KOPT-K1 (cell line): ENCODE data around the gene SOX6.
"Not testable (repeated sequence)": the region's sequence is repeated elsewhere in the genome, so short reads cannot be mapped to it uniquely, and the experiment has no call there.

Source experiments
- H3K27ac ChIP-seq: fragments of 200-600 bp; sonication (generic); 2 replicates; pipeline ENCODE4 v1.5.1; 2016; ENCODE audit warnings: antibody characterized with exemption, mild to moderate bottlenecking, low read depth, low read length; ENCODE audit not compliant: poor library complexity, severe bottlenecking
- H3K36me3 ChIP-seq: fragments of 200-600 bp; sonication (generic); 2 replicates; pipeline ENCODE4 v1.5.1; 2017; ENCODE audit warnings: antibody characterized with exemption, mild to moderate bottlenecking, low read length, moderate library complexity; ENCODE audit not compliant: insufficient read depth
- H3K9me3 ChIP-seq: fragments of 200-600 bp; sonication (generic); 2 replicates; pipeline ENCODE4 v1.5.1; 2017; ENCODE audit warnings: antibody characterized with exemption, low read length, mild to moderate bottlenecking; ENCODE audit not compliant: insufficient read depth, poor library complexity, severe bottlenecking

SOX6 gene

DNA sequence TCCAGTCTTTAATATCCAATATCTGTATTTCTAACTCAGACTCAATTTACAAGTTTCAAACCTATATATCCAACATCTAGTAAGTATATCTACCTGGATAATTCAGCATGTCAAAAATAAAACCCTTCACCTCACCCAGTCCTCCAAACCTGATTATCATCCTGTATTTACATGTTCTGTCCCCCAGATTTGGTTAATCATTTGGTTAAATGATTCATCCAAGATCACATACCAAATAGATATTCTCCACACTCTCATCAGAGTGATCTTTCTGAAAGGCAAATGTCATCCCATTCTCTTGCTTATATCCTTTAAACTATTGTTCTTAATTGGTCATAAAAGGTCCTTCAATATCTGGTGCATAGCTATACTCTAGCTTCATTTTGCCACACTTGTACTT, 199.0 kb downstream of the SOX6 start:
- H3K27ac ChIP-seq, result no peak overlapping the region
- no peaks in the 10 kb centered on the region for H3K36me3 ChIP-seq
- H3K9me3 ChIP-seq, result no peaks in the 10 kb centered on the region

DNA sequence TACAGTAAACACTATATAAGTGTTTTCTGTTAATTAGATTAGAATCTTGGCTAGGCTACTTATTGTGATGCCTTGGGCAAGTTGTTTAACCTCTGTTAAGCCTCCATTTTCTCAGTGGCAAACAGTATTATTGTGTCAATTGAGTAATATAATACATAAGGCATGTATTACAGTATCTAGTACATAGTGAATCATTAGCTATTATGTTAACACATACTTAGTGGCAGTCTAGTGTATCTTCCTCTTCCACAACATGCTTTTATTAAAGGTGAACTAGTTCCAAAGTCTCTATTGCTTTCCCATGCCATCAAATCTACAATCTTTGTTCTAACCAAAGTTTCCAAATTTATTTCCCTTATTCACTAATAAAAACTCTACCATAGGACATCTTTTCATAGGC, 200.9 kb downstream of the SOX6 start:
- Histone ChIP-seq H3K36me3 (no peaks in the 10 kb centered on the region), H3K9me3 (no peaks in the 10 kb centered on the region), H3K27ac (no peak overlapping the region)

GRCh38 chr11:16154715-16155396, 201.5 kb downstream of the SOX6 start:
- H3K36me3 ChIP-seq, result no peaks in the 10 kb centered on the region
- H3K9me3 ChIP-seq, result no peaks in the 10 kb centered on the region
- H3K27ac ChIP-seq, result no peak overlapping the region

DNA sequence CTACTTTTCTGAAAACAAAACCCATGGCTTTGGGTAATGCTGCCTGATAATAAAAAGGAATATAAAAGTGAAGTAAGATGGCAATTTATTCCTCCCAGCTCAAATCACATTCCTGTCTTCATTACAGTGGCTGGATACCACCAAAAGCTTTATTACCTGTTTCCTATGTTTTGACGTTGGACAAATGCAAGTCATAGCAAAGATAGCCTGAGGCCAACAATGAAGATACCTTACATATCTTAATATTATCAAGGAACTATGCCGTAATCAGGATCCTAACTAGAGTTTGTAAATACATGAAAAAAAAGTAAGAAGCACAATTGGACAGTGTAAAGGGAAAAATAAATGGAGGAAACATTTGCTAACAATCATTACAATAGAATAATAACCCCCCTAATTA, 202.4 kb downstream of the SOX6 start:
- H3K9me3 ChIP-seq, result no peaks in the 10 kb centered on the region
- H3K27ac ChIP-seq, result no peak overlapping the region
- H3K36me3 ChIP-seq, result no peaks in the 10 kb centered on the region

GRCh38 chr11:16151138-16151537, 205.2 kb downstream of the SOX6 start:
- H3K36me3 ChIP-seq, result no peaks in the 10 kb centered on the region
- no peak overlapping the region for H3K27ac ChIP-seq
- no peaks in the 10 kb centered on the region for H3K9me3 ChIP-seq

DNA sequence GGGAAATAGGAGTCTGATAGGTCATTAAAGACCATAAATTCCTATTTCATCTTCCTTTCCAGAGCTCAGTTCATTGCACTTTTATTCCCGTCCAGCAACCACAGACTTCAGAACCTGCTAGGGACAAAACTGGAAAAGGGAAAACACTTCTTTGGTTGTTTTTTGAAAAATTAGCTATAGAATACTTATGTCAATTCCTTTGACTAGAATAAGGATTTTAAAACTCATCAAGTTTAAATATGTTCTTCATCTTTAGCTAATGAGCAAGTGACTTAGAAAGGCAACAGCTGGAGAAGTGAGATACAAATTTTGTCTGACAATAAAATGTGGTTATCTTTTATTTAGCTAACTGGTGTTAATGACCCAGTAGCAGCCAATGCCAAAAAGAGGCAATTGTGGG, 206.9 kb downstream of the SOX6 start:
- no peak overlapping the region for H3K27ac ChIP-seq
- H3K9me3 ChIP-seq, result no peaks in the 10 kb centered on the region
- no peaks in the 10 kb centered on the region for H3K36me3 ChIP-seq

DNA sequence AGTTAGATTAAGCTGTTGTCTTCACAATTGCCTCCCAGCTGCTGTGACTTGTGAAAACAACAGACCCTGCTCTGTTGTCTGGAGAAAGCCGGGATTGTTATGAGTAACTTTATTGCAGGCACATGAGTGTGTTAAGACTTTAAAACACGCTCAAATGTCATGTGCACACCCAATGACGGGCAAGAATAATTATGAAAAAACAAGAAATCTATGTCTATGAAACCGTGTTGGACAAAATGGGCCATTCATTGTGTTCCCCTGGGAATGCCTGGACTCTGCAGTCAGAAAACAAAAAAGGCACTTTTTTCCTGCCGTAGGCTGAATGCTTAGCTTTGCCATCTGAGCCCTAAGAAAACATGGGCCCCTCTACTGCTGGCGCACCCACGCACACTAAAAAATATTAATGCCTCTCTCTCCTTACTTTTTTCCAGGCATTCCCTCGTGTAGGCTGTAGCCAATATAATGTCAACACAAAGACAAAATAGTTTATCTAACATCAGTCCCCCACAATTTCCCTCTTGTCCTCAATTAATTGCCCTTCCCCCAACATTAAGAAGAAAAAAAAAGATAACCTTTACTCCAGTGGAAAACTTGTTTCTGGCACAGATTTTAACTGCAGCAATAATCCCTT, 207.9 kb downstream of the SOX6 start:
- H3K36me3 ChIP-seq, result no peaks in the 10 kb centered on the region
- H3K27ac ChIP-seq, result no peak overlapping the region

GRCh38 chr11:16146980-16147379, 209.4 kb downstream of the SOX6 start:
- H3K27ac ChIP-seq, H3K9me3 ChIP-seq, H3K36me3 ChIP-seq: not testable (repeated sequence)

More for the DNA sequence above, 207.9 kb downstream of the SOX6 start:
- H3K9me3 ChIP-seq, result no peaks in the 10 kb centered on the region

DNA sequence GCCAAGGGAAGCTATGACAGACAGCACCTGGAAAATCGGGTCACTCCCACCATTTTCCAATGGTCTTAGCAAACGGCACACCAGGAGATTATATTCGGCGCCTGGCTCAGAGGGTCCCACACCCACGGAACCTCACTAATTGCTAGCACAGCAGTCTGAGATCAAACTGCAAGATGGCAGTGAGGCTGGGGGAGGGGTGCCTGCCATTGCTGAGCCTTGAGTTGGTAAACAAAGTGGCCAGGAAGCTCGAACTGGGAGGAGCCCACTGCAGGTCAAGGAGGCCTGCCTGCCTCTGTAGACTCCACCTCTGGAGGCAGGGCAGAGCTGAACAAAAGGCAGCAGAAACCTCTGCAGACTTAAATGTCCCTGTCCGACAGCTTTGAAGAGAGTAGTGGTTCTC, 214.7 kb downstream of the SOX6 start:
- H3K9me3 ChIP-seq, H3K36me3 ChIP-seq, H3K27ac ChIP-seq: not testable (repeated sequence)

DNA sequence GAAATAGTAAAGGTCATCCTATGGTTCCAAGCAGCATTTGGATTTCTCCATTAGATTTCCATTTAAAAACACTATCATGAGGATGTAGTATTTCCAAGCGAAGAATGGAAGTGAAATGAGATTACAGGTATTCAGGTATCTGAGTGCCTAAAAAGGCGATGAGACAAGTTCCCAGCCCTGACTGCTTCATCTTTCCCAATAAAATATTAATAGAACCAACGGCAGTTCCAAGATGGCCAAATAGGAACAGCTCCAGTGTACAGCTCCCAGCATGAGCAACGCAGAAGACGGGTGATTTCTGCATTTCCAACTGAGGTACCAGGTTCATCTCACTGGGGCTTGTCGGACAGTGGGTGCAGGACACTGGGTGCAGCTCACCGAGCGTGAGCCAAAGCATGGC, 215.2 kb downstream of the SOX6 start:
- not testable (repeated sequence) for H3K9me3 ChIP-seq, H3K27ac ChIP-seq, H3K36me3 ChIP-seq

DNA sequence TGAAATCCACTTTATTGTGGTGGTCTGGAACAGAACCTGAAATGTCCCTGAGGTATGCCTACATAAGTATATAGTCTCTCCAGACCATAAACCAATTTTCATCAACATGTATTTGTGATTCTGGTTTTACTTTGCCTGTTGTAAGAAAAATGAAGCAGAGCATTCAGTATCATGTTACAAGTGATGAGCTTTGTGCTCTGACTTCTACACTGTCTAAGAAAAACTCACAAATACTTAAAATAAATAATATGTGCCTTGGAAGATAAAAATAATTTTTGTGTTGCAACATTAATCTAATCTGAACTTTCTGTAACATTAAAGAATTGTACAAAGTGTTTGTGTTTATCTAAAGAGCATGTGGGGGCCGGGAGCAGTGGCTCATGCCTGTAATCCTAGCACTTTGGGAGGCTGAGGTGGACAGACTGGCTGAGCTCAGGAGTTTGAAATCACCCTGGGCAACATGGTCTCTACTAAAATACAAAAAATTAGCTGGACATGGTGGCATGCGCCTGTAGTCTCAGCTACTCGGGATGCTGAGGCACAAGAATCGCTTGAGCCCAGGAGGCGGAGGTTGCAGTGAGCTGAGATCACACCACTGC, 219.5 kb downstream of the SOX6 start:
- Histone ChIP-seq H3K36me3 (no peaks in the 10 kb centered on the region), H3K9me3 (no peaks in the 10 kb centered on the region), H3K27ac (no peak overlapping the region)

DNA sequence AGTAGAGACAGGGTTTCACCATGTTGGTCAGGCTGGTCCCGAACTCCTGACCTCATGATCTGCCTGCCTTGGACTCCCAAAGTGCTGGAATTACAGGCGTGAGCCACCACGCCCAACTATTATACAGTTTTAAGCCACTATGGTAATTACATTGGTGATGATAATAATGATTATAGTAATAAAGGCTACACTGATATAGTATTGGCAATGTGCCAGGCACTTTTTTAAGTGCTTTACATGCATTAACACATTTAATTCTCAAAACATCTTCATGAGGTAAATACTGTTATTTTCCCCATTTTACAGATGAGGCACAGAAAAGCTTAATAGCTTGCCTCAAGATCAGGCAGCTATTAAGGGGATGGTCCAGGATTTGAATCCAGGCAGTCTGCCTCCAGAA, 222.5 kb downstream of the SOX6 start:
- Histone ChIP-seq H3K9me3 (no peaks in the 10 kb centered on the region), H3K27ac (no peak overlapping the region), H3K36me3 (no peaks in the 10 kb centered on the region)

- Histone ChIP-seq H3K27ac (no peak overlapping the region), H3K9me3 (no peaks in the 10 kb centered on the region), H3K36me3 (no peaks in the 10 kb centered on the region)
Observed at GRCh38 chr11:16127732-16128131, 228.6 kb downstream of the SOX6 start.

DNA sequence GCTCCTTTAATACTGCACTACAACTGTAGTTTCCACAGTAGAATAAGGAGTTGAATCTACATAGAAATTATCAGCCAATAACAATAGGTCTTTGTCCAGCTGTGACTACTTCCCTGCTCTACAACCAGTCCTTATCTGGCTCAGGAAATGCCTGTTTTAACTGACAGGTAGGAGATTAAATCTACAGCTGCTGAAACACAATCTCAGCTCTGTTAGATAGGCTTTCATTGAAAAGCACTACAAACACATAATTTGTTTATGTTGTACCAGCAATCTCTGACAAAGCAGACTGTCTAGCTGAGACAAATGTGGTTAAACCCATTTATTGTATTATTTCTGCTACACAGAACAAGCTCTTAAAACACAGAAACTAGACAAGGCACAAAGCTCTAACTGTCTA, 230.0 kb downstream of the SOX6 start:
- no peaks in the 10 kb centered on the region for H3K36me3 ChIP-seq
- no peak overlapping the region for H3K27ac ChIP-seq
- no peaks in the 10 kb centered on the region for H3K9me3 ChIP-seq

GRCh38 chr11:16125796-16126195, 230.6 kb downstream of the SOX6 start:
- Histone ChIP-seq H3K36me3 (no peaks in the 10 kb centered on the region), H3K9me3 (no peaks in the 10 kb centered on the region), H3K27ac (no peak overlapping the region)

DNA sequence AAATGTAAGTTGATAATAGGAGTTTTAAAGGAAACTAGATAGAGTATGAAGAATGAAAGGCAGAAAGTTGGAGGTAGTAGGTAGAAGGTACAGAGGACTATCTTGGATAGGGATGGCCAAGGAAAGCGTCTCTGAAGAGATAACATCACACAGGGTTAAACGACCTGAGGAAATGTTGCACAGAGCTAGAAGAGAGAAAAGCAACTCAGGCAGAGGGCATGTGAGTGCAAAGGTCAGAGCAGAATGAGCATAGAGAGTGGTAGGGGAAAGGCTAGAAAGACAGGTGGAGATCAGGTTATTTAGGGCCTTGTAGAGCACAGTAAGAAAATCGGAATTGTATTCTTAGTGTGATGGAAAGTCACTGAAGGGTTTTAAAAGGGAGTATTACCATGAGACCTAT, 232.0 kb downstream of the SOX6 start:
- Histone ChIP-seq H3K36me3 (no peaks in the 10 kb centered on the region), H3K27ac (no peak overlapping the region), H3K9me3 (no peaks in the 10 kb centered on the region)
